NCI-H460 (cell line): Measurements from ENCODE around the gene DOCK7. TPM values are rescaled to one million over a fixed set of nuclear protein-coding genes. Genes with fewer than 3 reads are reported as not detected.
"Not testable (repeated sequence)": the region's sequence is repeated elsewhere in the genome, so short reads cannot be mapped to it uniquely, and the experiment has no call there.

Source experiments
- DNase-seq: peaks from one replicate; pipeline ENCODE4 v3.0.0-alpha.2; 2016; ENCODE audit warnings: low read depth; ENCODE audit errors: extremely low read depth
- total RNA-seq: library from RNA; depleted of rRNA; stranded (reverse); fragments of >200 nt; shearing (Covaris generic); gene quantifications from 2 replicates; pipeline ENCODE4 v1.2.3, GENCODE V29; 2014

Gene DOCK7
- total RNA-seq, 1 experiment from 2014 or later = 48.6 TPM

DNA sequence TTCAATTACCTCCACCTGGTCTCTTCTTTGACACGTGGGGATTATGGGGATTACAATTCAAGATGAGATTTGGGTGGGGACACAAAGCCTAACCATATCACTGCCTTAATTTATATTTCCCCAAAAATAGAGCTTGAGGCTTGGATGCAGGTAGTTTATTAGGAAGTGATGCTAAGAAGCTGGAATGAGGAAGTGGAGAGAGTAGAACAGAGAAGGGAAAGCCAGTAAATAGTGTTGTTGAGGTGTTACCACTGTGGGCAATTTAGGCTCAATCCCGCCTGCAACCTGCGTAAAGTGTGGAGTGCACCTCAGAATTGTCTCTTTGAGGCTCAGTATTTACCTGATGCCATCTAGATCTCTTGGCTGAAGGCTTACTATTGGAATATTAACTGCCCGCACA is 4.9 kb upstream of the DOCK7 start:
- DNase-seq = no peak

DNA sequence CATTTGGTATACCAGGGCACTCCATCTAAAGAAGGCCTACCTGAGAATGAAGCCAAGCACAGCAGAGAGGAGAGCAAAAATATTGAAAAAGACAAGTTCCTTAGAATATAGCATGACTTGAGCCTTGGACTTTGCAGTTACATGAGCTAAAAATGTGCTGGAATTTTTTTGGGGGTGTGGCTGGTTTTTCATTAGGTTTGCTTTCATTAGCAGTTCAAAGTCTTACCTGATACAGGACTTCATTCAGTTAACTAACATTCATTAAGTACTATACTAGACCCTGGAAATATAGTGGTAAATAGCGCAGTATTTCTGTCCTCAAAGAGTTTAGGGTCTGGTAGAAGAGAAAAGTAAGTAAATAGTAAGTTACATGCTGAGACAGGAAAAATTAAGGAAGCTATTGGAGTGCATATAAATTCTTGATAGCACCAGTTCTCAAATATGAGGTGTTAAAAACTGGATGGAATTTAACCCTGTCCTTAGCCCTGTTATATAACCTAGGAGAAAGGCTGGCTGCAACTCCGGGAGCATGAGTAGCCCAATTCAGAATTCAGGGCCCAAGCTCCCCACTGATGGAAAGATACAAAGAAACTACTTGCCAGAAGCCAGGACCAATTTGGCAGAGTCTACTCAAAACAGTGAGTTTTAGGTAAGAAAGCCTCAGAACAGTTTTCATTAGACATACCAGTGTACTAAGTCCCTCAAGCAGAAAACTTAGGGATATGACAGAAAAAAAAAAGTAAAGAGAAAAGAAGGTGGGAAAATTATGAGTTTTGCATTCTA is 3.1 kb upstream of the DOCK7 start:
- DNase-seq = no peak

DNA sequence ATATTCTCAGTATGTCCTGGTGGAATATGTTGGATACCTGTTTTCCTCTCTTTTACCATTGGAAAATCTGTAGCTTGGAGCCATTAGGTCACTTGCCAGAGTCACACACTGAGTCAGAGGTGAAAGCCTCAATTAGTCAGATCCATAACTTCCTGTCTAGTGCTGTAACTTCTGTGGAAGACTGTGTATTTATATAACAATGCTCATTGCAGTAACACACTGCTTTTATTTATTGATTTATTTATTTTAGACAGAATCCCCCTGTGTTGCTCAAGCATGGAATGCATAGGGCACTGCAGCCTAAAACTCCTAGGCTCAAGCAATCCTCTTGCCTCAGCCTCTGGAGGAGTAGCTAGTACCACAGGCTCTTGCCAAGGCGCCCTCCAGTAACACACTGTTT is 1.3 kb upstream of the DOCK7 start:
- DNase-seq = peak; percentile 71

DNA sequence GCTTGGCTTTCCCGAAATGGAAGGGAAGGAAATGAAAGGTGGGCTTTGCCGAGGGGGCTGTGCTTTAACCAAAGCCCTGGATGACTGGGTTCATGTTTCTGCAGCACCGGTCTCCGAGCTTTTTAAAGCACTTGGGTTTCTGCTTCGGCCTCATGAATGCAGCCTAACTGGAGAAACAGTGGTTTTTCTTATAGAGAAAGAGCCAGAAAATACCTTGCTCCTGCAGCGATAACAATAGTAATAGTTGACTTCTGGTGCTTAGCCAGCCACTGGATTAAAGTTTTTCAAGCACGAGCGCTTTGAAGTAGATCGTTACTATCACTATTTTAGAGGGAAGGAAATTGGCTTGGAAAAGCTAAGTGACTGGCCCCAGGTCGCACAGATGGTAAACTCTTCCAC is 500 bp upstream of the DOCK7 start:
- DNase-seq = no peak

DNA sequence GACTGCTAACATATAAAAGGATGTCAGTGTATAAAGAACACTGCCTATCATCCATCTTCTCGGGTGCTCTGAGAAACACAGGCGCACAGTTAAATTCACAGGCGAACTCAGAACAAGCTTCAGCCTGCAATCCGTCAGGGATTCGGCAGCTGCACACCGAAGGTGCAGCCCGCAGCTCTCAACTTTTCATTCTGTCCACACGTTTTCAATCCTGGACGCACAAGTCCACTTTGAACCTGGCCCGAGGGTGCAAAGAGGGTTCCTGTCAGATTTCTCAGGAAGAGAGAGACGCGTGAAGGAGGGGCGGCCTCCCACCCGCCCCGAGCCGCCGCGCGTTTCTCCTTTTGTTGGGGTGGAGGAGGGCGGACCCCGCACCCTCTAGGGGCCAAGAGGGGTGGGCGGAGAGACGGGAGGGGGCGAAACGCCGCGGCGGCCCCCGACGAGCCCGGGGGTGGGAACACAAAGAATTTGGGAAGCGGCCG is 724 bp downstream of the DOCK7 start:
- DNase-seq = peak; percentile 20

DNA sequence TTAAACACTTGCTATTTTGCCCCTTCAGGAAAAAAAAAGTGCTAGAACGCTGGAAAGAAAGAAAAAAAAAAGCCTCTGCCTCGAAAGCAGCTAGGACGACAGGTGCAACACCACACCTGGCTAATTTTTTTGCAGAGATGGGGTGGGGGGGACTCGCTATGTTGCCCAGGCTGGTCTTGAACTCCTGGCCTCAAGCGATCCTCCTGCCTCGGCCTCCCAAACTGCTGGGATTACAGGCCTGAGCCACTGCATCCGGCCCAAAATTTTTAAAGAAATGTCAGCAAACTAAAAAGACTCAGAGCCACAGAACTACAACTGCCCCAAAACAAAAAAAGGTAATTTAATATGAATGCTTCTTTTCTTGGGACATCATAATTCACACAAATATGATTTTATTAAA is 1.4 kb downstream of the DOCK7 start:
- DNase-seq = no peak

DNA sequence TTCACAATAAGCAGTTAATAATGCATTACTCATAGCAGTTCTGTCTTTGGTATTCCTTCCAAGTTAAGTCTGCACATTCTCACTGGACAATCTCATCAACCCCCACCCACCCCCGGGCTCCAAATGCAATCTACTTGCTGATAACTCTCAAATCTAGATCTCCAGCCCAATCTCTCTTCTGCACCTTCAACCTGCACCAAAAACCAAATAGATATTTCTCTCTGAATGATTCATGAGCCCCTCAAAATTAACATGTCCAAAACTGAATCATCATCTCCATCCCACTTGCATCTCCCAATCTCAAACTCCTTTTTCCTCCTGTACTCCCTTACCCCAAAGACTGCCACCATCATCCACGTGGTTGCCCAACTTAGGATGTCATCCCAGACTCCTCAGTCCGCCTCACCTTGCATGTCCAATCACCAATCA is 2.7 kb downstream of the DOCK7 start:
- DNase-seq = no peak

DNA sequence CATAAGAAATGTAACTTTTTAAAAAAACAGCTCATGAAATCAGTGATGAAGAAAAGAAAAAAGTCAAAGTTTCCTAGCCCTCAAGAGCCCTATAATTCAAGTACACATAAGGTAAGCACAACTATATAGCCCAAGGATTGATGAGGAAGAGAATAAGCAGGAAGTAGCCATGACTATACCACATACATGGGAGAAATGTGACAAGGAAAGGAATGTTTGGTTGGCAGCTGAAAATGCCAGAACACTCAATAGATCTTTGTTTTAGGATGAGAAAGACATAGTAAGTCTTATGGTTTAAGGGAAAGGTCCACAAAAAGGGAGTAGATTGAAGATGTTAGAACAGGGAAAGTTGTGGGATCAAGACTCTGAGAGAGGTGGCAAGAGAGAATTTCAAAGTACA is 5.7 kb downstream of the DOCK7 start:
- DNase-seq = no peak

DNA sequence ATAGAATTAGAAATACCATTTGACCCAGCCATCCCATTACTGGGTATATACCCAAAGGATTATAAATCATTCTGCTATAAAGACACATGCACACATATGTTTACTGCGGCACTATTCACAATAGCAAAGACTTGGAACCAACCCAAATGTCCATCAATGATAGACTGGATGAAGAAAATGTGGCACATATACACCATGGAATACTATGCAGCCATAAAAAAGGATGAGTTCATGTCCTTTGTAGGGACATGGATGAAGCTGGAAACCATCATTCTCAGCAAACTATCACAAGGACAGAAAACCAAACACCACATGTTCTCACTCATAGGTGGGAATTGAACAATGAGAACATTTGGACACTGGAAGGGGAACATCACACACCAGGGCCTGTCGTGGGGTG is 7.2 kb downstream of the DOCK7 start:
- not testable (repeated sequence) for DNase-seq

DNA sequence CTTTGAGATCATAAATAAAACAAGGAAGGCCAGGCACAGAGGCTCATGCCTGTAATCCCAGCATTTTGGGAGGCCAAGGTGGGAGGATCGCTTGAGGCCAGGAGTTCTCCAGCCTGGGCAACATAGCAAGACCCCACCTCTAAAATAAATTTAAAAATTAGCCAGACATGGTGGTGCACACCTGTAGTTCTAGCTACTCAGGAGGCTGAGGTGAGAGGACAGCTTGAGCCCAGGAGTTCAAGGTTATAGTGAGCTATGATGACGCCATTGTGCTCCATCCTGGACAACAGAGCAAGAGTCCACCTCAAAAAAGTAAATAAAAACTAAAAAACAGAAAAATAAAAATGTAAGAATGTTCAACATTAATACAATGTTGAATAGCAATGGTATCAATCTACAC is 10.4 kb downstream of the DOCK7 start:
- DNase-seq = not testable (repeated sequence)

DNA sequence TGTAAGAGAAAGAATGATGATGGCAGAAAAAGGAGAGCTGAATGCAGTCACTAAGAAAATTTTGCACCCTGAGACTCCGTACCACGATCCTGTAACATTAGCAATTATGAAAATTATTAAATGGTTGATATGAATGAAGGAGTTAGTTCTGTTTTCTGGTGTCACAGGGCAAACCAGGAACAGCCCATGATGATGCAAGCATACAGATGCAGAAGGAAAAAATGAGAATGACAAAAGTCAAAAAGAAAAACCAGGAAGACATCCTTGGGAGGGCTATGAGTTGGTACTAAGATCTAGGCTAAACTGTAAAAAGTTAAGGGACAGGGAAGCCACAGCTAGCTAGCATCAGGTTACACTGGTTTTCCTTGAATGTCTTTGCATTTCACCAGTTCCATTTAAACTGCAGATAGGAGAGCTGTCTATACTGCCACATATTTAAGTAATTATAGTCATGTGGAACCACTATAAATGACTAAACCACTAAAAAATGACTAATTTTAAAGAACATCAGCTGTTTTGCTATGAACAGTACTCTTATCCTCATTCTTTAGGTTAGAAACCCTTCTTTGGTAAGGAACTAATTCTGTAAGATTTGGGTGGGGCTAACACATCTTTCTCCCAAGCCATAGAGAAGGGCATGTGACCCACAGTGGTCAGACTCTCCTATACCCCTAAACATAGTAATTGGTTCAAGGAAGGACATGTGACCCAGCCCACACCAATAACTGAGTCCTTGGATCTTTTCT is 11.4 kb downstream of the DOCK7 start:
- DNase-seq = no peak

DNA sequence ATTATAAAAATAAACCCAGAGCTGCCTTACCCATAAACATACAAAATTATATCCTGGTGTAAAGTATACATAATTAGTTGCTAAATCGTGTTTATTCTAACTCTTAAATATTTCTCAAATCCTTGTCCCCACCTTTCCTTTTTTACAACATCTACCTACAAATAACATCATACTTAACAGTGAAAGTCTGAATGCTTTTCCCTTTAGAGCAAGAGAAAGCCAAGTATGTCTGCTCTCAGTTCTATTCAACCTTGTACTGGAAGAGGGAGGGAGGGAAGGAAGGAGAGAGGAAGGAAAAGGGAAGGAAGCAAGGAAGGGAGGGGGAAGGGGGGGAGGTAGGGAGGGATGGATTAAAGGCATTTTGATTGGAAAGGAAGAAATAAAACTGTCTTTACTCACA is 14.6 kb downstream of the DOCK7 start:
- no peak for DNase-seq

DNA sequence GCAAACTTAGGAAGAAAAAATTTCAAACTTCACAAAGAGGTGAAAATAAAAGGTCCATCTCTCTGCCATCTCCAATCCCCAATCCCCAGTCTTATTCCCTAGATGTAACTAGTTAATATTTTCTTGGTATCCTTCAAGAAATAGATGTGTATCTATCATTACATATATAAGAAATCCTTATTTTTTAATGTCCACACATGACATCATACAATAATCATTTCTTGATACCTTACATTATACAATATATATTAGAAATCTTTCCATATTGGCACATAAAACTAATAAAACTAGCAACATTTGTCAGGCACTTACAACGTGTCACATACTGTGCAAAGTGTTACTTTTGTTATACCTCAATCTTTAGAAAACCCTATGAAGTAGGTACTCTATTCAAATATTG is 16.2 kb downstream of the DOCK7 start:
- no peak for DNase-seq

DNA sequence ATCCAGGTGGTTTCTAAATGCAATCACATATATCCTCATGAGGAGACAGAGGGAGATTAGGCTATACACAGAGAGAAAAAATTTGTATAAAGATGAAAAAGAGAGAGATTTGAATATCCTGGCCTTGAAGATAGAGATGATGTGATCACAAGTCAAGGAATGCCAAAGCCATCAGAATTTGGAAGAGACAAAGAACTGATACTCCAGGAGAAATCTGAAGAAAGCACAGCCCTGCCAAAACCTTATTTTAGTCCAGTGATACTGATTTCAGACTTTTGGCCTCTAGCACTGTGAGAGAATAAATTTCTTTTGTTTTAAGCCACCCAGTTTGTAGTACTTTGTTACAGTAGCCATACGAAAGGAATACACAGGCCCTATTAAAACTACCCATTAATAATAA is 33.4 kb downstream of the DOCK7 start:
- DNase-seq = no peak

DNA sequence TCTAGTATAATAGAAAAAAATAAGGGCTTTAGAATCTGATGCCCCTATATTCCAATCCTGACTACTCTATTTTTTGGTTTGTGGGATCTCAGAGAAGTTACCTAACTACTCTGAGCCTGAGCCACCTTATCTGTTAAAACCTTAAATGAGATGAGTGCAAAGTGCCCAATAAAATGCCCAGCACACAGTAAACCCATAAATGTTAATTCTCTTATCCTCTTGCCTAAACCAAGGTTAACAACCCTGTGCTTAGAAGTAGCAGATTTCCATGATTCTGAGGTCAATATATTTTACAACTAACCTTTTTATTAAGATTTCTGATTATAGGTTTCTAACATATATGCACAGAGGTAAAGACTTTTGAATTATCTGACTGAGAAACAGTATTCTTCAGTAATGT is 35.8 kb downstream of the DOCK7 start:
- no peak for DNase-seq

DNA sequence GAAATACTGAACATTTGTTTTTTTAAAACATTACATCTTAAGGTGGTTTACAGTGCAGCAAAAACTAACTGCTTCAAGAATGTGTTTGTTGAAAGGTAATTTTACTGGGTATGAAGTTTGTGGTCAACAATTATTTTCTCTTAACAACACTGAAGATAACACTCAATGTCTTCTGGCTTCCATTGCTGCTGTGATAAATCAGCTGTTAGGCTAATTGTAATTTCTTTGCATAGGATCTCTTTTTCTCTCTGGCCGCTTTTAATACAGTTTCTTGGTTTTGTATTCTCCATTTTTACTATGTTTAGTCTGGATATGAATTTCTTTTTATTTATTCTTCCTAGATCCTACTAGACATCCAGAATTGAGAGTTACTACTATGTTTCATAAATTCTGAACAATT is 44.9 kb downstream of the DOCK7 start:
- no peak for DNase-seq

DNA sequence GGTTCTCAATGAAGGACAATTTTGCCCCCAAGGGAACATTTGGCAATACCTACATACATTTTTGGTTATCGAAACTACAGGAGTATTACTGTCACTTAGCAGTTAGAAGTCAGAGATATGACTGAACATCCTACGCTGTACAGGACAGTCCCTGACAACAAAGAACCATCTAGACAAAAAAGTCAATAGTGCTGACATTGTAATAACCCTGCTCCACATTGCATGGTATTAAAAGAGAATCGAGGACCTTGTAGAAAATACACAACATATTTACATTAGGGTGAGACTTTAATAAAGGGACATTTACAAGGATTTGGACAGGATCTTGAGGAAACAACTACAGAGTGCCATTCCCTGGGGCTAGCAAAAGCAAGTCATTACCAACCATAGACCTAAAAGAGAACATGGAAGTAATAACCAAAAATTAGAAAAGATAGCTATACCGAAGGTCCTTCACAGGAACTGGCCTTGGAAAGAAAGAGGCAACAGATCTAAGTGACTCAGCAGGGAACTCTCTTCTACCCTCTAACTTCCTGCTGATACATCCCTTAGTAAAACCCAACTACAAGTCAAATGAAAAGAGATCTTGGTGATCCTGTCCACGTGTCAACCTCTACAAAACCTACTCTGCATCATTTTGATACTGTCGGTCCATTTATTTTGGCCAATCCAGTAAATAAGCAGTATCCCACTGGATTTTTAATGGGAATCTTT is 50.6 kb downstream of the DOCK7 start:
- no peak for DNase-seq

DNA sequence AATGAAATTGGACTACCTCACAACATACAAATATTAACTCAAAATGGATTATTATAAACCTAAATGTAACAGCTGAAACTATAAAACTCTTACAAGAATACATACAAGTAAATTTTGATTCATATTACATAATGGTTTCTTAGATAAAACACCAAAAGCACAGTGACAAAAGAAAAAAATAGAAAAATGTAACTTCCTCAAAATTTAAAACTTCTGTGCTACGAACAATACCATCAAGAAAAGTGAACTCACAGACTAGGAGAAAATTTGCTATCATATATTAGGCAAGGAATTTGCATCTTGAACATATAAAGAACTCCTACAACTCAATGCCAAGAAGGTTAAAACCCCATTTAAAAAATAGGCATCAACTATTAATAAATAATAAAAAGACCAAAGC is 59.7 kb downstream of the DOCK7 start:
- no peak for DNase-seq

DNA sequence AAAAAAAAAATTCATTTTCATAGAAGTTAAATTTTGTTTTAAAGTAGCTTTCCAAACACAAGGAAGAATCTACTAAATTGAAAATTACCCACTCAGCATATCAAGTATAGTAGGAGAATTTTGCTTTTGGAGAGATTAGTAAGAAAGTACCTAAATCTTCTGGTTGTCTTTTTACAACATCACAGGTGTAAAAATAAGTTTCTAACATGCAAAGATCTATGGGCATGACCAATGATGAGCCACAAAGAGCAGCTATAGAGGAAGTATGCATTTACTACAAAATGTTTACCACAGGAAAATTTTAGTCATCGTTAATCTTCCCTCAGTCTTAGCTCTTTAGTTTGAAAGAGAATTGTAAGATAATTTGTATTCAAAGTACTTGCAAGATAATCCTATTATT is 62.8 kb downstream of the DOCK7 start:
- DNase-seq = no peak

DNA sequence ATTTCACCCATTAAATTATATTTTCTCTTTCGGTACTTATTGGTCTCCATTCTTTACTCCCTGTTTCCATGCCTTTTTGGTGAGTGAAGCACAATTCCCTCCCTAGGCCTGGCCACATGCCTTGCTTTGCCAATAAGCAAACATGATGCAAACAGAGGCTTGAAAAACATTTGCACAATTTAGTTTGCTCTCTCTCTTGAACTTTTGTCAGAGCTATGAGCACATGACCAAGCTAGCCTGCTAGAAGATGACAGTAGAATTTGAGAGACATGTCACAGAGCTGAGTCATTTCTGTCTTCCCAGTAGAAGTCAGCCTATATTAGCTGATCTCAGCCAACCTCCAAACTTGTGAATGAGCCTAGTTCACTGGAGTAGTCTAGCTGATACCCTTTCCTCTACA is 66.3 kb downstream of the DOCK7 start:
- DNase-seq = peak; percentile 77

DNA sequence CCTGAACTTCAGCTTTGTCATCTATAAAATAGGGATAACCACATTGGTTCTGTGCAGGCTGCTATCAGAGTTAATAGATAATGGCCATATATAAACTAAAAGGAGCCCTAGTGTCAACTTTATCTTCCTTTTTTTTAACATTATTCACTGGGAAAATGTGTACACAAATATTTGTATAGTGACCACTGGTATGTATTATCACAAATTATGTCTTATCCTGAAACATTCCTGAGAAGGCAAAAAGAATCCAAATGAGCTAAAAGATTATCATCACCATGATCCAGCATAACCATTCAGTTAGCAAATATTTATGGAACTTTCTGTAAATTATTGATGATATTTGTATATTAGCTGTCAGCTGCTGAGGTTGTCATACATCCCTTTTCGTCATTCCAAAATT is 74.3 kb downstream of the DOCK7 start:
- DNase-seq = no peak

DNA sequence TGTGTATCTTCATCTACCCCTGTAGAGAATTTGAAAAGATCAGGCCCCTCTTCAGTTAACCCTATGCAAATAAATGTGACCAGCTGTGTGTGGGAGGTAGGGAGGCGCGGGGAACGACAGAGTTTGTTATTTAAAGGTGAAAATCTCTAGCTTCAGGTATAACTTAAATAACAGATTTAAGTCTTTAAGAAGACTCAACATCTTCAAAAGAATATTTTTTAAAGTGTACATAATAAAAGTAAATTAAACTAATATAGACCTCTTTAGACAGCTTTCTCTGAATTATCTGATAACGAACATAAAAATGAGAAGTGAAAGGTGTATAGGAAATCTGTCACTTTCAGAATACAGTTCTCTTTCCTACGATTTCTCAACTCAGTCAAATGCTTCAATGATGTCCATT is 74.9 kb downstream of the DOCK7 start:
- no peak for DNase-seq
